HL-60 (cell line): ENCODE data around the gene SAMHD1.

Experiments used
- DNase-seq, 2 experiments: peaks; one replicate each; pipeline ENCODE4 v3.0.0-alpha.2; 2010 to 2020; ENCODE audit warnings: low read depth in 1 of 2, low spot score in 1 of 2
- H3K27ac ChIP-seq: fragments of 250-450 bp; sonication (Bioruptor Pico); replicated peaks from 2 replicates; pipeline ENCODE4 v1.5.1; 2020; ENCODE audit warnings: mild to moderate bottlenecking, moderate library complexity
- H3K27me3 ChIP-seq: fragments of 250-450 bp; sonication (Bioruptor Pico); 2 replicates; pipeline ENCODE4 v1.5.1; 2021; ENCODE audit warnings: mild to moderate bottlenecking, moderate library complexity; ENCODE audit not compliant: insufficient read depth, poor library complexity, severe bottlenecking
- H3K4me3 ChIP-seq: replicated peaks from 2 replicates; pipeline ENCODE4 v1.5.1; 2011; ENCODE audit warnings: mild to moderate bottlenecking, control low read depth, low read length; ENCODE audit not compliant: insufficient read depth
- CTCF ChIP-seq: IDR thresholded peaks from one replicate; pipeline ENCODE4 v1.5.1; 2011; ENCODE audit warnings: low read length, control low read depth, inconsistent platforms; ENCODE audit not compliant: insufficient read depth
- GABPA ChIP-seq: IDR thresholded peaks from 2 replicates; pipeline ENCODE4 v1.6.1; 2012; ENCODE audit warnings: low read depth
- POLR2AphosphoS5 ChIP-seq: IDR thresholded peaks from 2 replicates; pipeline ENCODE4 v1.6.1; 2012; ENCODE audit warnings: low read depth
- REST ChIP-seq: IDR thresholded peaks from 2 replicates; pipeline ENCODE4 v1.6.1; 2012; ENCODE audit warnings: low read depth; ENCODE audit not compliant: insufficient replicate concordance
- SPI1 ChIP-seq: IDR thresholded peaks from 2 replicates; pipeline ENCODE4 v1.6.1; 2012; ENCODE audit warnings: low read depth, mild to moderate bottlenecking, borderline replicate concordance

The SAMHD1 gene

GRCh38 chr20:36925234-36925633, 26.3 kb downstream of the SAMHD1 start:
- TF ChIP-seq GABPA (no peak), REST (no peak)
- H3K4me3 ChIP-seq = no peak overlapping the region
- H3K27ac ChIP-seq = no peak overlapping the region
- H3K27me3 ChIP-seq = no peaks in the 10 kb centered on the region
- no peak for DNase-seq

GRCh38 chr20:36924167-36925045, 27.1 kb downstream of the SAMHD1 start:
- no peak for DNase-seq
- Histone ChIP-seq H3K4me3 (no peak overlapping the region), H3K27ac (no peak overlapping the region), H3K27me3 (no peaks in the 10 kb centered on the region)
- TF ChIP-seq SPI1 (no peak), POLR2AphosphoS5 (no peak), REST (no peak), CTCF (no peak), GABPA (no peak)

- TF ChIP-seq GABPA = no peak
- TF ChIP-seq POLR2AphosphoS5 = no peak
- no peak for TF ChIP-seq SPI1
- TF ChIP-seq CTCF = no peak
- no peak for TF ChIP-seq REST
- DNase-seq = no peak
- H3K27ac ChIP-seq = no peak overlapping the region
These were observed 31.2 kb downstream of the SAMHD1 start for GRCh38 chr20:36920334-36920730.

More at GRCh38 chr20:36920334-36920730, 31.2 kb downstream of the SAMHD1 start:
- Histone ChIP-seq H3K4me3 (no peak overlapping the region), H3K27me3 (no peaks in the 10 kb centered on the region)
